SK-N-SH (cell line): ENCODE results near the gene SNRNP70. TPM values are rescaled to one million over a fixed set of nuclear protein-coding genes. Genes with fewer than 3 reads are reported as not detected.
A peak's percentile ranks its signal among the peaks of the same experiment; 100 is the strongest.

ENCODE experiments used
- CTCF ChIA-PET: fragments of 300-600, 350-600 bp; formaldehyde crosslinking; extraction: SDS; loops from one replicate; lab custom pipeline; 2021; lab: Yijun Ruan, JAX
- POLR2A ChIA-PET: fragments of 350-600 bp; sonication (Branson Sonifier 250); formaldehyde crosslinking; extraction: SDS; loops from one replicate; lab custom pipeline; 2020; ENCODE audit warnings: antibody characterized with exemption, inconsistent platforms; lab: Yijun Ruan, JAX
- DNase-seq: peaks from one replicate; pipeline ENCODE4 v3.0.0; 2012
- H2AFZ ChIP-seq: fragments of 200-600 bp; sonication (generic); 2 replicates; pipeline ENCODE4 v1.8.1; 2016; ENCODE audit warnings: antibody characterized with exemption, mild to moderate bottlenecking, low read depth
- H3F3A ChIP-seq: fragments of 200-600 bp; sonication (generic); replicated peaks from 2 replicates; pipeline ENCODE3; 2016; ENCODE audit warnings: antibody characterized with exemption, mild to moderate bottlenecking; ENCODE audit not compliant: insufficient read depth
- H3K27ac ChIP-seq, 2 experiments: fragments of 200-500 bp in 1 of 2; fragments of 200-600 bp in 1 of 2; sonication (Bioruptor generic) in 1 of 2; sonication (generic), shearing (Covaris generic) in 1 of 2; 2 replicates each; pipeline versions ENCODE4 v1.5.1 to v1.6.1; 2014 to 2016; ENCODE audit warnings: low read depth in 2 of 2, inconsistent platforms in 1 of 2, low read length in 1 of 2, mild to moderate bottlenecking in 1 of 2, mixed read lengths in 1 of 2
- H3K27me3 ChIP-seq: fragments of 200-600 bp; sonication (generic), shearing (Covaris generic); 2 replicates; pipeline ENCODE4 v1.6.1; 2016; ENCODE audit warnings: mixed run types; ENCODE audit not compliant: insufficient read depth
- H3K36me3 ChIP-seq, 2 experiments: fragments of 200-500 bp in 1 of 2; fragments of 200-600 bp in 1 of 2; sonication (Bioruptor generic) in 1 of 2; sonication (generic) in 1 of 2; replicated peaks in 1 of 2; 2 replicates each; pipeline versions ENCODE3 to v1.5.1; 2014 to 2016; ENCODE audit warnings: low read length in 1 of 2, mild to moderate bottlenecking in 1 of 2; ENCODE audit not compliant: insufficient read depth in 2 of 2, control insufficient read depth in 1 of 2
- H3K4me1 ChIP-seq, 2 experiments: fragments of 200-500 bp in 1 of 2; fragments of 200-600 bp in 1 of 2; sonication (Bioruptor generic) in 1 of 2; sonication (generic), shearing (Covaris generic) in 1 of 2; 2 replicates each; pipeline versions ENCODE4 v1.5.1 to v1.6.1; 2014 to 2016; ENCODE audit warnings: low read depth in 1 of 2, low read length in 1 of 2, mixed run types in 1 of 2; ENCODE audit not compliant: insufficient read depth in 2 of 2, control insufficient read depth in 1 of 2
- H3K4me2 ChIP-seq: fragments of 200-600 bp; sonication (generic), shearing (Covaris generic); 2 replicates; pipeline ENCODE4 v1.6.1; 2017; ENCODE audit warnings: mixed run types
- H3K4me3 ChIP-seq, 2 experiments: fragments of 200-500 bp in 1 of 2; fragments of 200-600 bp in 1 of 2; sonication (Bioruptor generic) in 1 of 2; sonication (generic), shearing (Covaris generic) in 1 of 2; 2 replicates each; pipeline versions ENCODE4 v1.5.1 to v1.8.1; 2014 to 2016; ENCODE audit warnings: low read depth in 2 of 2, inconsistent platforms in 1 of 2, low read length in 1 of 2, mild to moderate bottlenecking in 1 of 2, mixed read lengths in 1 of 2, moderate library complexity in 1 of 2
- H3K79me2 ChIP-seq: fragments of 200-600 bp; sonication (generic); 2 replicates; pipeline ENCODE4 v1.8.1; 2017; ENCODE audit warnings: mild to moderate bottlenecking; ENCODE audit not compliant: insufficient read depth
- H3K9ac ChIP-seq: fragments of 200-600 bp; sonication (generic); 2 replicates; pipeline ENCODE4 v1.6.1; 2017; ENCODE audit warnings: mixed run types
- H3K9me2 ChIP-seq: fragments of 200-600 bp; sonication (generic); 2 replicates; pipeline ENCODE4 v1.6.1; 2017; ENCODE audit warnings: mixed run types
- H3K9me3 ChIP-seq: fragments of 200-600 bp; sonication (generic); 2 replicates; pipeline ENCODE4 v1.6.1; 2017; ENCODE audit warnings: mixed run types, mild to moderate bottlenecking, moderate library complexity
- H4K20me1 ChIP-seq: fragments of 200-600 bp; sonication (generic); 2 replicates; pipeline ENCODE4 v1.6.1; 2017; ENCODE audit warnings: mild to moderate bottlenecking, mixed run types; ENCODE audit not compliant: insufficient read depth
- EP300 ChIP-seq, 2 experiments: IDR thresholded peaks; 2 replicates each; pipeline versions ENCODE4 v1.4.0 to v1.6.1; 2012; ENCODE audit warnings: borderline replicate concordance in 1 of 2, low read depth in 1 of 2, low read length in 1 of 2
- EZH2phosphoT487 ChIP-seq: fragments of 200-600 bp; sonication (generic); IDR thresholded peaks from 2 replicates; pipeline ENCODE4 v1.6.1; 2017; ENCODE audit warnings: low read depth, mixed run types, mild to moderate bottlenecking, antibody characterized with exemption, moderate library complexity, borderline replicate concordance
- FOSL2 ChIP-seq: IDR thresholded peaks from 2 replicates; pipeline ENCODE4 v1.4.0; 2012; ENCODE audit warnings: low read depth, mild to moderate bottlenecking, moderate library complexity, borderline replicate concordance
- JUND ChIP-seq: IDR thresholded peaks from 2 replicates; pipeline ENCODE4 v1.4.0; 2012
- MEF2A ChIP-seq: IDR thresholded peaks from 2 replicates; pipeline ENCODE4 v1.4.0; 2012; ENCODE audit warnings: low read depth, borderline replicate concordance
- NFIC ChIP-seq: IDR thresholded peaks from 2 replicates; pipeline ENCODE4 v1.4.0; 2012; ENCODE audit warnings: borderline replicate concordance
- NRF1 ChIP-seq: IDR thresholded peaks from 2 replicates; pipeline ENCODE4 v1.6.1; 2012; ENCODE audit warnings: low read depth, mild to moderate bottlenecking, low read length
- POLR2AphosphoS5 ChIP-seq: IDR thresholded peaks from 2 replicates; pipeline ENCODE4 v1.6.1; 2012; ENCODE audit warnings: low read depth, low read length
- SIN3A ChIP-seq: IDR thresholded peaks from 2 replicates; pipeline ENCODE4 v1.6.1; 2012; ENCODE audit warnings: low read depth, mild to moderate bottlenecking, low read length, moderate library complexity, borderline replicate concordance
- TAF1 ChIP-seq: IDR thresholded peaks from 2 replicates; pipeline ENCODE4 v1.6.1; 2012; ENCODE audit warnings: low read depth, mild to moderate bottlenecking, low read length, moderate library complexity, borderline replicate concordance
- TEAD4 ChIP-seq: IDR thresholded peaks from 2 replicates; pipeline ENCODE4 v1.4.0; 2012; ENCODE audit warnings: mild to moderate bottlenecking, borderline replicate concordance; ENCODE audit not compliant: insufficient read depth
- WGBS: methylation state at CpG from one replicate; pipeline ENCODE4 v1.1.6; 2017; ENCODE audit warnings: low lambda C conversion rate; 5-methylcytosine and 5-hydroxymethylcytosine counted together
- polyA plus RNA-seq, 3 experiments: library from polyadenylated mRNA; depleted of rRNA; stranded (reverse); fragments of >200 nt; gene quantifications; 2 replicates each; pipeline ENCODE4 v1.2.3, GENCODE V29; 2012
- TF ChIP-seq, protein P1 (sequence below): IDR thresholded peaks from 2 replicates; pipeline ENCODE4 v1.4.0; 2012; ENCODE audit warnings: low read depth, borderline replicate concordance
- TF ChIP-seq, protein P2 (sequence below): IDR thresholded peaks from 2 replicates; pipeline ENCODE4 v1.6.1; 2012; ENCODE audit warnings: mild to moderate bottlenecking, low read depth, low read length, moderate library complexity
- TF ChIP-seq, protein P3 (sequence below): IDR thresholded peaks from 2 replicates; pipeline ENCODE4; 2012
- TF ChIP-seq, protein P4 (sequence below): fragments of 150-350 bp; IDR thresholded peaks from 2 replicates; pipeline ENCODE4 v1.6.1; 2016; ENCODE audit warnings: mild to moderate bottlenecking, low read depth, low read length

SNRNP70 gene
- polyA plus RNA-seq, 1 of the 3 experiments (the other 2 are of a cell fraction) = 359 TPM

DNA sequence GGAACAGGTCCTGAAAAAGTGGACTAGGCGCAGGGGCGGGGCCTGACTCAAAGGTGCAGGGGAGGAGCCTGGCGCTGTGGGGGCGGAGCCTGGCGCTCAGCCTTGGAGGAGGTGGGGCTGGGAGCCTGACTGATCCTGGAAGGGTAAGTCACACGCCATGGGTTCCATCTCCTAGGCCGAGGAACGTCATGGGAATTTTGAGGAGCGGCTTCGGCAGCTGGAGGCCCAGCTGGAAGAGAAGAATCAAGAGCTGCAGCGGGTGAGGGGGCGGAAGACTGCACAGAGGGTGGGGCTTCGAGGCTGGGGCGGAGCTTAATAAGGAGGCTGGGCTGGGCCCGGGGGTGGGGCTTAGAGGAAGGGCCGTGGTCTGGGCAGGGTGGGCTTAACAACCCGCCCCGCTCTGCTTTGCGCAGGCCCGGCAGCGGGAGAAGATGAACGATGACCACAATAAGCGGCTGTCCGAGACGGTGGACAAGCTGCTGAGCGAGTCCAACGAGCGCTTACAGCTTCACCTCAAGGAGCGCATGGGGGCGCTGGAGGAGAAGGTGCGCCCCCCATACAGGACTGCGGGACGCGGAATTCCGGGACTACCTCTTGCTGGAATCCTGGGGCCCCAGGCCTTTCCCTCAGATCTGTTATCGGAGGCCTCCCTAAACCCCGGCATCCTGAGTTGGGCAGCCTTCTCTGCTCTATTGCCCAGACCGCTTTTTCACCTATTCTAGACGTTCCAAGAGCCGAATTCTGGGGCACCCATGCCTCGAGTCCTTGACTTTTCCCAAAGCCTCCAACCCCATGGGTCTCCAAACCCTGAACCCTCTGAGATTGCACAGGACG, 48.6 kb downstream of the SNRNP70 start:
- Histone ChIP-seq H3K9me3 (no peaks in the 10 kb centered on the region), H3K27ac (no peak overlapping the region), H3K4me1 (peaks cover 3% of the 10 kb centered on the region in 2 experiments; a peak in 2 of 4 replicates), H2AFZ (no peak overlapping the region), H3K36me3 (no peaks in the 10 kb centered on the region), H3F3A (no peaks in the 10 kb centered on the region), H3K9me2 (no peaks in the 10 kb centered on the region), H3K79me2 (no peaks in the 10 kb centered on the region), H4K20me1 (no peaks in the 10 kb centered on the region), H3K27me3 (no peaks in the 10 kb centered on the region), H3K4me3 (no peak overlapping the region), H3K9ac (no peak overlapping the region), H3K4me2 (no peak overlapping the region)
- CTCF ChIA-PET = interaction anchor here (0.9 to 1.8 kb wide), 2 partner anchors 12 to 36 kb away, joined by 3 to 12 read pairs (median 5); no protein-coding TSS in a partner anchor
- TF ChIP-seq EZH2phosphoT487 = no peak
- no peak for TF ChIP-seq TEAD4
- TF ChIP-seq POLR2AphosphoS5 = no peak
- TF ChIP-seq, protein P1, sequence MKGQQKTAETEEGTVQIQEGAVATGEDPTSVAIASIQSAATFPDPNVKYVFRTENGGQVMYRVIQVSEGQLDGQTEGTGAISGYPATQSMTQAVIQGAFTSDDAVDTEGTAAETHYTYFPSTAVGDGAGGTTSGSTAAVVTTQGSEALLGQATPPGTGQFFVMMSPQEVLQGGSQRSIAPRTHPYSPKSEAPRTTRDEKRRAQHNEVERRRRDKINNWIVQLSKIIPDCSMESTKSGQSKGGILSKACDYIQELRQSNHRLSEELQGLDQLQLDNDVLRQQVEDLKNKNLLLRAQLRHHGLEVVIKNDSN = no peak
- POLR2A ChIA-PET = no interaction called here
- WGBS = 88% methylated on average over 40 of the region's 42 CpGs
- DNase-seq = peak; percentile 78

DNA sequence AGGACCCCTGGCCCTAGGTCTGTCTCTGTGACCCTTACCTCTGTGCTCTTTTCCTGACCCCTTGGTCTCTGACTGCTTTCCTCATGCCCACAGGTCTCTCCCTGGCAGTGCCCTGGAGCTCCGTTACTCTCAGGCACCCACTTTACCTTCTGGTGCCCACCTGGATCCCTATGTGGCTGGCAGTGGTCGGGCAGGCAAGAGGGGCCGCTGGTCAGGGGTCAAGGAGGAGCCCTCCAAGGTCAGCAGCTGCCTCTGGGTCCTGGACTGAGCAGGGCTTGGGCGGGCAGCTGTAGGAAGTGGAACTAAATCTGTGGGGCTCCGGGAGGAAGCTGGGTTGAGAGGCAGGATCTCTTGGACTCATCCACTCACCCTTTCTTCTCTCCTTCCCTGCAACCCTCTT, 50.4 kb downstream of the SNRNP70 start:
- Histone ChIP-seq H3K9me2 (no peaks in the 10 kb centered on the region), H3K9me3 (no peaks in the 10 kb centered on the region), H3K36me3 (no peaks in the 10 kb centered on the region), H3K9ac (no peak overlapping the region), H2AFZ (no peak overlapping the region), H3K4me1 (no peaks in the 10 kb centered on the region), H3K4me2 (no peak overlapping the region), H3K79me2 (no peaks in the 10 kb centered on the region), H4K20me1 (no peaks in the 10 kb centered on the region), H3F3A (no peaks in the 10 kb centered on the region), H3K4me3 (no peak overlapping the region), H3K27me3 (no peaks in the 10 kb centered on the region), H3K27ac (no peak overlapping the region)
- TF ChIP-seq TEAD4 (no peak), EP300 (IDR thresholded peaks at IDR 0.05; ENCODE audit: borderline replicate concordance in 1 of 2, low read depth in 1 of 2, low read length in 1 of 2) (no peak), TAF1 (no peak), FOSL2 (no peak), NFIC (no peak), JUND (no peak), MEF2A (no peak), SIN3A (no peak), NRF1 (no peak)
- TF ChIP-seq, protein P2, sequence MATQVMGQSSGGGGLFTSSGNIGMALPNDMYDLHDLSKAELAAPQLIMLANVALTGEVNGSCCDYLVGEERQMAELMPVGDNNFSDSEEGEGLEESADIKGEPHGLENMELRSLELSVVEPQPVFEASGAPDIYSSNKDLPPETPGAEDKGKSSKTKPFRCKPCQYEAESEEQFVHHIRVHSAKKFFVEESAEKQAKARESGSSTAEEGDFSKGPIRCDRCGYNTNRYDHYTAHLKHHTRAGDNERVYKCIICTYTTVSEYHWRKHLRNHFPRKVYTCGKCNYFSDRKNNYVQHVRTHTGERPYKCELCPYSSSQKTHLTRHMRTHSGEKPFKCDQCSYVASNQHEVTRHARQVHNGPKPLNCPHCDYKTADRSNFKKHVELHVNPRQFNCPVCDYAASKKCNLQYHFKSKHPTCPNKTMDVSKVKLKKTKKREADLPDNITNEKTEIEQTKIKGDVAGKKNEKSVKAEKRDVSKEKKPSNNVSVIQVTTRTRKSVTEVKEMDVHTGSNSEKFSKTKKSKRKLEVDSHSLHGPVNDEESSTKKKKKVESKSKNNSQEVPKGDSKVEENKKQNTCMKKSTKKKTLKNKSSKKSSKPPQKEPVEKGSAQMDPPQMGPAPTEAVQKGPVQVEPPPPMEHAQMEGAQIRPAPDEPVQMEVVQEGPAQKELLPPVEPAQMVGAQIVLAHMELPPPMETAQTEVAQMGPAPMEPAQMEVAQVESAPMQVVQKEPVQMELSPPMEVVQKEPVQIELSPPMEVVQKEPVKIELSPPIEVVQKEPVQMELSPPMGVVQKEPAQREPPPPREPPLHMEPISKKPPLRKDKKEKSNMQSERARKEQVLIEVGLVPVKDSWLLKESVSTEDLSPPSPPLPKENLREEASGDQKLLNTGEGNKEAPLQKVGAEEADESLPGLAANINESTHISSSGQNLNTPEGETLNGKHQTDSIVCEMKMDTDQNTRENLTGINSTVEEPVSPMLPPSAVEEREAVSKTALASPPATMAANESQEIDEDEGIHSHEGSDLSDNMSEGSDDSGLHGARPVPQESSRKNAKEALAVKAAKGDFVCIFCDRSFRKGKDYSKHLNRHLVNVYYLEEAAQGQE = no peak
- TF ChIP-seq, protein P3, sequence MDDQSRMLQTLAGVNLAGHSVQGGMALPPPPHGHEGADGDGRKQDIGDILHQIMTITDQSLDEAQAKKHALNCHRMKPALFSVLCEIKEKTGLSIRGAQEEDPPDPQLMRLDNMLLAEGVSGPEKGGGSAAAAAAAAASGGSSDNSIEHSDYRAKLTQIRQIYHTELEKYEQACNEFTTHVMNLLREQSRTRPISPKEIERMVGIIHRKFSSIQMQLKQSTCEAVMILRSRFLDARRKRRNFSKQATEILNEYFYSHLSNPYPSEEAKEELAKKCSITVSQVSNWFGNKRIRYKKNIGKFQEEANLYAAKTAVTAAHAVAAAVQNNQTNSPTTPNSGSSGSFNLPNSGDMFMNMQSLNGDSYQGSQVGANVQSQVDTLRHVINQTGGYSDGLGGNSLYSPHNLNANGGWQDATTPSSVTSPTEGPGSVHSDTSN = no peak
- TF ChIP-seq, protein P4, sequence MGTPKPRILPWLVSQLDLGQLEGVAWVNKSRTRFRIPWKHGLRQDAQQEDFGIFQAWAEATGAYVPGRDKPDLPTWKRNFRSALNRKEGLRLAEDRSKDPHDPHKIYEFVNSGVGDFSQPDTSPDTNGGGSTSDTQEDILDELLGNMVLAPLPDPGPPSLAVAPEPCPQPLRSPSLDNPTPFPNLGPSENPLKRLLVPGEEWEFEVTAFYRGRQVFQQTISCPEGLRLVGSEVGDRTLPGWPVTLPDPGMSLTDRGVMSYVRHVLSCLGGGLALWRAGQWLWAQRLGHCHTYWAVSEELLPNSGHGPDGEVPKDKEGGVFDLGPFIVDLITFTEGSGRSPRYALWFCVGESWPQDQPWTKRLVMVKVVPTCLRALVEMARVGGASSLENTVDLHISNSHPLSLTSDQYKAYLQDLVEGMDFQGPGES = no peak
- ChIA-PET CTCF (interaction anchor here (0.9 to 2.9 kb wide), 3 partner anchors 10 to 22 kb away, joined by 3 to 15 read pairs (median 6); partner anchors contain the start of gene LIN7B), POLR2A (no interaction called here)
- 86% methylated on average over 5 of the region's 5 CpGs for WGBS
- DNase-seq = no peak
